HepG2 (cell line): ENCODE data around the gene OR13J1. TPM values are rescaled to one million over a fixed set of nuclear protein-coding genes. Genes with fewer than 3 reads are reported as not detected.

Experiments used
- ATF7-NPFF ChIP-seq: sonication (generic); formaldehyde crosslinking; IDR thresholded peaks from 2 replicates; pipeline ENCODE4 v1.8.1; 2023; ENCODE audit warnings: mild to moderate bottlenecking, low read depth, missing genetic modification reagents, moderate library complexity
- BHLHE40 ChIP-seq: IDR thresholded peaks from 2 replicates; pipeline ENCODE4 v1.6.1; 2011; ENCODE audit warnings: low read length, improper control_type of control experiment
- CEBPG ChIP-seq: IDR thresholded peaks from 2 replicates; pipeline ENCODE4 v1.6.1; 2016
- CREM ChIP-seq, 2 experiments: sonication (generic) in 1 of 2; formaldehyde crosslinking in 1 of 2; IDR thresholded peaks; 2 replicates each; pipeline versions ENCODE4 v1.4.0 to v1.6.1; 2016 to 2020; ENCODE audit warnings: antibody characterized with exemption in 1 of 2, mild to moderate bottlenecking in 1 of 2, missing genetic modification reagents in 1 of 2
- GABPA ChIP-seq, 2 experiments: IDR thresholded peaks; 2 replicates each; pipeline ENCODE4 v1.6.1; 2011 to 2016; ENCODE audit warnings: low read depth in 2 of 2, low read length in 1 of 2, missing biosample characterization in 1 of 2, missing genetic modification characterization in 1 of 2
- KAT8 ChIP-seq: IDR thresholded peaks from 2 replicates; pipeline ENCODE4 v1.6.1; 2016; ENCODE audit warnings: missing genetic modification reagents, missing compliant biosample characterization
- MBD4 ChIP-seq: IDR thresholded peaks from 2 replicates; pipeline ENCODE4 v1.6.1; 2012; ENCODE audit warnings: low read length, inconsistent platforms, borderline replicate concordance
- NR2C2 ChIP-seq: sonication (generic); formaldehyde crosslinking; IDR thresholded peaks from 2 replicates; pipeline ENCODE4 v1.4.0; 2020; ENCODE audit warnings: missing genetic modification reagents, mild to moderate bottlenecking, moderate library complexity, borderline replicate concordance
- NR2F2 ChIP-seq: IDR thresholded peaks from 2 replicates; pipeline ENCODE4 v1.6.1; 2012; ENCODE audit warnings: low read depth, inconsistent platforms, borderline replicate concordance
- TBL1XR1 ChIP-seq: fragments of 150-350 bp; IDR thresholded peaks from 2 replicates; pipeline ENCODE4 v1.6.1; 2014; ENCODE audit warnings: borderline replicate concordance, low read length; ENCODE audit not compliant: partially characterized antibody
- TBX3 ChIP-seq: fragments of 450-650 bp; IDR thresholded peaks from 2 replicates; pipeline ENCODE4 v1.6.1; 2017; ENCODE audit warnings: antibody characterized with exemption, mild to moderate bottlenecking, inconsistent platforms, borderline replicate concordance
- ZBTB38 ChIP-seq: sonication (generic); formaldehyde crosslinking; IDR thresholded peaks from 2 replicates; pipeline ENCODE4 v1.5.1; 2020; ENCODE audit warnings: mild to moderate bottlenecking, missing genetic modification reagents
- ZC3H13 ChIP-seq: sonication (generic); formaldehyde crosslinking; IDR thresholded peaks from 2 replicates; pipeline ENCODE4 v1.8.1; 2023; ENCODE audit warnings: mild to moderate bottlenecking, missing genetic modification reagents, moderate library complexity
- ZMAT3 ChIP-seq: sonication (generic); formaldehyde crosslinking; conservative IDR thresholded peaks from 2 replicates; pipeline ENCODE4 v1.7.0; 2021; ENCODE audit warnings: missing genetic modification reagents
- ZNF143 ChIP-seq: sonication (generic); formaldehyde crosslinking; IDR thresholded peaks from 2 replicates; pipeline ENCODE4 v1.4.0; 2020; ENCODE audit warnings: missing genetic modification reagents
- ZNF264 ChIP-seq: sonication (generic); formaldehyde crosslinking; IDR thresholded peaks from 2 replicates; pipeline ENCODE4 v1.4.0; 2020; ENCODE audit warnings: missing genetic modification reagents
- ZNF850 ChIP-seq: sonication (generic); formaldehyde crosslinking; conservative IDR thresholded peaks from 2 replicates; pipeline ENCODE4 v1.9.0; 2021; ENCODE audit warnings: mild to moderate bottlenecking, missing genetic modification reagents
- polyA plus RNA-seq, 8 experiments: library from polyadenylated mRNA; depleted of rRNA in 3 of 8; stranded (reverse) in 7 of 8; unstranded in 1 of 8; fragments of >200 nt; fragmentation: Illumina TruSeq in 4 of 8; extraction: Trizol in 4 of 8; gene quantifications; 2 replicates each; pipeline versions ENCODE4 v1.2.1 to v1.2.3, GENCODE V29; 2011 to 2016; ENCODE audit warnings: low read depth in 4 of 8, missing spikeins in 1 of 8, mixed read lengths in 1 of 8; ENCODE audit not compliant: insufficient read depth in 1 of 8
- total RNA-seq, 5 experiments: library from RNA; depleted of rRNA; stranded (reverse); fragments of >200 nt; fragmentation: Illumina TruSeq; extraction: Trizol; gene quantifications; 2 replicates each; pipeline ENCODE4 v1.2.3, GENCODE V29; 2016; ENCODE audit warnings: low read depth in 1 of 5
- TF ChIP-seq, protein P1 (sequence below), 2 experiments: fragments of 450-650 bp in 1 of 2; sonication (generic) in 1 of 2; formaldehyde crosslinking; IDR thresholded peaks; 2 replicates each; pipeline versions ENCODE4 v1.5.0 to v1.8.0; 2020 to 2022; ENCODE audit warnings: mild to moderate bottlenecking in 1 of 2, missing genetic modification reagents in 1 of 2
- TF ChIP-seq, protein P2 (sequence below): sonication (generic); formaldehyde crosslinking; IDR thresholded peaks from 2 replicates; pipeline ENCODE4 v1.4.0; 2020; ENCODE audit warnings: missing genetic modification reagents
- TF ChIP-seq, protein P3 (sequence below): sonication (generic); formaldehyde crosslinking; IDR thresholded peaks from 2 replicates; pipeline ENCODE4 v1.4.0; 2020; ENCODE audit warnings: missing genetic modification reagents

The OR13J1 gene
- total and polyA plus RNA-seq, 2 of the 13 experiments (the other 11 are each of a cell fraction or from before 2014, with no cell fraction given): not detected

DNA sequence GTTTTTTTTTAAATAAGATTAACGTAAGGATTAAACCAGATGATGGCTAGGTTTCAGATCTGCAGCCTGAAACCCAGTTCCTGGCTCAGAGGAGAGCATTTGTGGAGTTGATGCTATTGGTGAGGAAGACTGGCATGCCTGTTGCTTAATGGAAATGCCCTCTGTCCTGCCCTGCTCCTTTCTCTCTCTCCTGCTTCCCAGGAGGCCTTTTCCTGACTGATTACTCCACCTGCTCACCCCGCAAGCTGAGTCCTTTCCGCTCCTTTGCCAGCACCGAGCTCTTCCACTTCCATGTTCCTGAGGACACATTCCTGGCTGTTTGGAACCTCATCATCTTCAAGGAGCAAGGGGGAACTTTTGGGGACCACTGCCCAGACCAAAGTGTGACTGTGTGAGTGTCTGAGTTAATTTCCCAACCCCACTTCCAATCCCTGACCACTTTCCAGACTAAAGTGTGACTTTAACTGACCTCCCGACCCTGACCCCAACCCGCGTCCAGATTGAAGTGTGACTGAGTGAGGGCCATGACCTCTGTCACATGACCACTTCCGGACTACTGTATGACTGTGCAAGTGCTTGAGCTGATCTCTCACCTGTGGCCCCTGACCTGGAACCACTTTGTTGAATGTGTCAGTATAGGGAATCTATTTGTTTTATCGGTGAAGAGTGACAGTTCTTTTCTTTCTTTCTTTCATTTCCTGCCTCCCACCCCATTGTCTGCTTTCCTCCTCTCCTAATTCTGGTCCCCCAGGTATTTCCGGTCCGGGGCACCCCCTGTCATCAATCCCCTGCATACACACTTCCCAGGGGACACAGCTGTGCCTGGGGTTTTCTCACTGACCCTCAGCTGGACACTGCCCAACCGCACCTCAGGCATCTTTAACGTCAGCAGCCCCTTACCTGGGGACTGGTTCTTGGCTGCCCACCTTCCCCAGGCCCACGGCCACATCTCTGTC, 35.7 kb downstream of the OR13J1 start (continued):
- no peak for TF ChIP-seq ATF7-NPFF (CRISPR knock-in tag)
- TF ChIP-seq ZNF264: no peak
- TF ChIP-seq, protein P1, sequence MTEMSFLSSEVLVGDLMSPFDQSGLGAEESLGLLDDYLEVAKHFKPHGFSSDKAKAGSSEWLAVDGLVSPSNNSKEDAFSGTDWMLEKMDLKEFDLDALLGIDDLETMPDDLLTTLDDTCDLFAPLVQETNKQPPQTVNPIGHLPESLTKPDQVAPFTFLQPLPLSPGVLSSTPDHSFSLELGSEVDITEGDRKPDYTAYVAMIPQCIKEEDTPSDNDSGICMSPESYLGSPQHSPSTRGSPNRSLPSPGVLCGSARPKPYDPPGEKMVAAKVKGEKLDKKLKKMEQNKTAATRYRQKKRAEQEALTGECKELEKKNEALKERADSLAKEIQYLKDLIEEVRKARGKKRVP (CRISPR knock-in tag; IDR thresholded peaks at IDR 0.05): 0 out of 4 replicates have a peak, but pooled peaks of 1 of the 2 experiments have one; percentile 22
- TF ChIP-seq ZNF143 (CRISPR knock-in tag): no peak
- no peak for TF ChIP-seq ZC3H13 (CRISPR knock-in tag)
- TF ChIP-seq ZBTB38 (CRISPR knock-in tag): no peak
- TF ChIP-seq GABPA (IDR thresholded peaks at IDR 0.05; ENCODE audit: low read depth, low read length): peak; percentile 46; the same call in 1 of the 2 replicates
- peak; percentile 90 for TF ChIP-seq GABPA (CRISPR knock-in tag; IDR thresholded peaks at IDR 0.05; ENCODE audit: low read depth)
- TF ChIP-seq, protein P2, sequence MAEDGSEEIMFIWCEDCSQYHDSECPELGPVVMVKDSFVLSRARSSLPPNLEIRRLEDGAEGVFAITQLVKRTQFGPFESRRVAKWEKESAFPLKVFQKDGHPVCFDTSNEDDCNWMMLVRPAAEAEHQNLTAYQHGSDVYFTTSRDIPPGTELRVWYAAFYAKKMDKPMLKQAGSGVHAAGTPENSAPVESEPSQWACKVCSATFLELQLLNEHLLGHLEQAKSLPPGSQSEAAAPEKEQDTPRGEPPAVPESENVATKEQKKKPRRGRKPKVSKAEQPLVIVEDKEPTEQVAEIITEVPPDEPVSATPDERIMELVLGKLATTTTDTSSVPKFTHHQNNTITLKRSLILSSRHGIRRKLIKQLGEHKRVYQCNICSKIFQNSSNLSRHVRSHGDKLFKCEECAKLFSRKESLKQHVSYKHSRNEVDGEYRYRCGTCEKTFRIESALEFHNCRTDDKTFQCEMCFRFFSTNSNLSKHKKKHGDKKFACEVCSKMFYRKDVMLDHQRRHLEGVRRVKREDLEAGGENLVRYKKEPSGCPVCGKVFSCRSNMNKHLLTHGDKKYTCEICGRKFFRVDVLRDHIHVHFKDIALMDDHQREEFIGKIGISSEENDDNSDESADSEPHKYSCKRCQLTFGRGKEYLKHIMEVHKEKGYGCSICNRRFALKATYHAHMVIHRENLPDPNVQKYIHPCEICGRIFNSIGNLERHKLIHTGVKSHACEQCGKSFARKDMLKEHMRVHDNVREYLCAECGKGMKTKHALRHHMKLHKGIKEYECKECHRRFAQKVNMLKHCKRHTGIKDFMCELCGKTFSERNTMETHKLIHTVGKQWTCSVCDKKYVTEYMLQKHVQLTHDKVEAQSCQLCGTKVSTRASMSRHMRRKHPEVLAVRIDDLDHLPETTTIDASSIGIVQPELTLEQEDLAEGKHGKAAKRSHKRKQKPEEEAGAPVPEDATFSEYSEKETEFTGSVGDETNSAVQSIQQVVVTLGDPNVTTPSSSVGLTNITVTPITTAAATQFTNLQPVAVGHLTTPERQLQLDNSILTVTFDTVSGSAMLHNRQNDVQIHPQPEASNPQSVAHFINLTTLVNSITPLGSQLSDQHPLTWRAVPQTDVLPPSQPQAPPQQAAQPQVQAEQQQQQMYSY (CRISPR knock-in tag): no peak
- peak; percentile 96 for TF ChIP-seq NR2F2
- TF ChIP-seq, protein P3, sequence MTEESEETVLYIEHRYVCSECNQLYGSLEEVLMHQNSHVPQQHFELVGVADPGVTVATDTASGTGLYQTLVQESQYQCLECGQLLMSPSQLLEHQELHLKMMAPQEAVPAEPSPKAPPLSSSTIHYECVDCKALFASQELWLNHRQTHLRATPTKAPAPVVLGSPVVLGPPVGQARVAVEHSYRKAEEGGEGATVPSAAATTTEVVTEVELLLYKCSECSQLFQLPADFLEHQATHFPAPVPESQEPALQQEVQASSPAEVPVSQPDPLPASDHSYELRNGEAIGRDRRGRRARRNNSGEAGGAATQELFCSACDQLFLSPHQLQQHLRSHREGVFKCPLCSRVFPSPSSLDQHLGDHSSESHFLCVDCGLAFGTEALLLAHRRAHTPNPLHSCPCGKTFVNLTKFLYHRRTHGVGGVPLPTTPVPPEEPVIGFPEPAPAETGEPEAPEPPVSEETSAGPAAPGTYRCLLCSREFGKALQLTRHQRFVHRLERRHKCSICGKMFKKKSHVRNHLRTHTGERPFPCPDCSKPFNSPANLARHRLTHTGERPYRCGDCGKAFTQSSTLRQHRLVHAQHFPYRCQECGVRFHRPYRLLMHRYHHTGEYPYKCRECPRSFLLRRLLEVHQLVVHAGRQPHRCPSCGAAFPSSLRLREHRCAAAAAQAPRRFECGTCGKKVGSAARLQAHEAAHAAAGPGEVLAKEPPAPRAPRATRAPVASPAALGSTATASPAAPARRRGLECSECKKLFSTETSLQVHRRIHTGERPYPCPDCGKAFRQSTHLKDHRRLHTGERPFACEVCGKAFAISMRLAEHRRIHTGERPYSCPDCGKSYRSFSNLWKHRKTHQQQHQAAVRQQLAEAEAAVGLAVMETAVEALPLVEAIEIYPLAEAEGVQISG: peak; percentile 36; the same call in 1 of the 2 replicates
- peak; percentile 76; the same call in 1 of the 2 replicates for TF ChIP-seq BHLHE40
- peak; percentile 51; the same call in 1 of the 2 replicates for TF ChIP-seq TBX3
- TF ChIP-seq TBL1XR1: peak; percentile 21
- peak; percentile 63; the same call in 1 of the 2 replicates for TF ChIP-seq KAT8 (CRISPR knock-in tag)
- TF ChIP-seq CREM (IDR thresholded peaks at IDR 0.05): peak; percentile 17; the same call in 1 of the 2 replicates
- TF ChIP-seq CREM (CRISPR knock-in tag; IDR thresholded peaks at IDR 0.05): no peak
- 0 out of 2 replicates have a peak, but pooled peaks have one; percentile 6 for TF ChIP-seq CEBPG
- no peak for TF ChIP-seq ZNF850
- no peak for TF ChIP-seq MBD4
- no peak for TF ChIP-seq ZMAT3 (CRISPR knock-in tag)
- peak; percentile 99 for TF ChIP-seq NR2C2 (CRISPR knock-in tag)
